ENCODE results near the gene CRIP1.

Gene CRIP1

DNA sequence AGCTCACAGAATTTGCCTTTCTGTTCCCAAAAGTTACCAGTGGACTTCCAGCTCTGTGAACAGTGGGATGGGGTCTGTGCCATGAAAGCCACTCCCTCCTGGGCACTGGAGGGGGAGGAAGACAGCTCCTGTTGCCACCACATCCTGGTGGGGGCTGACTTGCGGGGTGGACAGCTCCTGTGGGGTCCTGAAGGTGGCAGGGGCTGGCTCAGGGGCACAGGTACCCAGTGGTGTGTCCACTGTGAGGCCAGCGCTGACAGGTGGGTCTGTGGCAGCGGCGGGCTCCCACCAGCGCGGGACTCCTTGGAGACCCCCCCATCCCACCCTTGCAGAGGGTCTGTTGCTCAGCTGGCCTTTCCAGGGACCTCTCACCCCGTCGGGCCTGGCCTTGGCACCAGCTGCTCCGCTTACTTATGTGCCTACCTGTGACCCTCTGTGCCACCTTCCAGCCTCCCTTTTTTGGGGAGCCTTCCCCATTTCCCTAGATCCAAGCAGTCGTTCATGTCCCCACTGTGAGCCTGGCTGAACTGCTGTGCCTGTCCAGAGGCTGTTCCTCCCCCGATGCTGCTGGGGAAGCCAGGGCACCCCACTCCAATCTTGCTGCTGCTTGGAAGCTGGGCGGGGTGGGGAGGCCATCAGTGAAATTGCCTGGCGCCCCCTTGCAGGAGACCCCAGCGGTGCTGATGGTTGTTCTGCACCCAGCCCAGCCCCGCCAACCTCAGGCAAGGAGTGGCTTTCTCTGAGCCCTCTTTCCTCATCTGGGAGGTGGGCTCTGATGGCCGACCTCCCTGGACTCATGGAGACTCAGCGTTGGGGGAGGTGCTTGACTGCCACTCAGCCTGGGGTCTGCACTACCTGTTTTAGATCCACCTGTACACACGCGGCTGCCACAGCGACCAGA lies 6.5 kb downstream of the CRIP1 start:
- no peak for DNase-seq (ENCODE audit: low read depth)

- no peak for DNase-seq (ENCODE audit: low read depth)
Measured at GRCh38 chr14:105493921-105494605, 7.4 kb downstream of the CRIP1 start.

GRCh38 chr14:105494606-105494929 lies 7.9 kb downstream of the CRIP1 start:
- DNase-seq (ENCODE audit: low read depth) = no peak

- DNase-seq (ENCODE audit: low read depth) = no peak
Measured at GRCh38 chr14:105495101-105495989, 8.7 kb downstream of the CRIP1 start.

- DNase-seq (ENCODE audit: low read depth) = no peak
Measured at GRCh38 chr14:105495990-105496830, 9.5 kb downstream of the CRIP1 start.

- DNase-seq (ENCODE audit: low read depth) = no peak
Measured at GRCh38 chr14:105496831-105497591, 10.3 kb downstream of the CRIP1 start.

- no peak for DNase-seq (ENCODE audit: low read depth)
Measured at GRCh38 chr14:105497671-105498429, 11.2 kb downstream of the CRIP1 start.

- DNase-seq (ENCODE audit: low read depth) = no peak
Measured at GRCh38 chr14:105498430-105499255, 12.0 kb downstream of the CRIP1 start.

DNA sequence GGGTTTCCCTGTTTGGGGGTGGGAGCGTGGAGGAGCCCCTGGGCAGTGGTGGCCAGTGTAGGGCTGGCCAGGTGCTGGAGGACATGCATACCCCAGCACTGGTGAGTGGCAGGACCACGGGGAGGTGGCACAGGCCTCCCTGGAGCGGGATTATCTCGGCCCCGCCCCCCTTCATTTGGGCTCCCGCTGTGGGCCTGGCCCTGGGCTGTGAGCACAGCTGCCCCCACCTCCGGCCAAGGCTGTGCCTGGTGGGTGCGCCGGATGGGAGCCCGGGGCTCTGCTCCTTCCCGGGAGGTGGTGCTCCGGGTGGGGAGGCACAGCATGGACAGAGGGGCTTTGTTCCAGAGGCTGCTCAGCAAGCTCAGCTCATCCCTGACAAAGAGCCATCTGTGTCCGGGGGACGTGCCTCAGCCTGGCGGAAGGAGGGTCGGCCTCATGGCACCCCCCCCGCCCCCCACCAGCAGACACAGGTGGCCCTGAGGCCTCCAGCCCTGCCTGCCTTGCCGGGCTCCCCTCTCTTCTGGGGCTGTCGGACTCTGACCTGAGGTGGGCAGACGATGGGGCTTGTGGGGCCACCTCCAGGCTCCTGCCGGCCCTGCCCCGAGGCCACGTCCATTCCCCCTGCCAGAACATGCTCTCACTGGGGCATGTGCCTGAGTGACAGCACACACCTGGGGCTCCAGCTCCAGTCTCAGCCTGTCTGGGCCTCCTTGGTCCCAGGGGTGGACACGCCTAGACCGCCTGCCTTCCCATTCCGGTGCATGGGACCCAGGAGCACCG lies 12.8 kb downstream of the CRIP1 start:
- no peak for DNase-seq (ENCODE audit: low read depth)

GRCh38 chr14:105500036-105500725 lies 13.5 kb downstream of the CRIP1 start:
- no peak for DNase-seq (ENCODE audit: low read depth)

GRCh38 chr14:105500726-105501101 lies 14.0 kb downstream of the CRIP1 start:
- no peak for DNase-seq (ENCODE audit: low read depth)

- no peak for DNase-seq (ENCODE audit: low read depth)
Measured at GRCh38 chr14:105501504-105502291, 15.0 kb downstream of the CRIP1 start.

DNA sequence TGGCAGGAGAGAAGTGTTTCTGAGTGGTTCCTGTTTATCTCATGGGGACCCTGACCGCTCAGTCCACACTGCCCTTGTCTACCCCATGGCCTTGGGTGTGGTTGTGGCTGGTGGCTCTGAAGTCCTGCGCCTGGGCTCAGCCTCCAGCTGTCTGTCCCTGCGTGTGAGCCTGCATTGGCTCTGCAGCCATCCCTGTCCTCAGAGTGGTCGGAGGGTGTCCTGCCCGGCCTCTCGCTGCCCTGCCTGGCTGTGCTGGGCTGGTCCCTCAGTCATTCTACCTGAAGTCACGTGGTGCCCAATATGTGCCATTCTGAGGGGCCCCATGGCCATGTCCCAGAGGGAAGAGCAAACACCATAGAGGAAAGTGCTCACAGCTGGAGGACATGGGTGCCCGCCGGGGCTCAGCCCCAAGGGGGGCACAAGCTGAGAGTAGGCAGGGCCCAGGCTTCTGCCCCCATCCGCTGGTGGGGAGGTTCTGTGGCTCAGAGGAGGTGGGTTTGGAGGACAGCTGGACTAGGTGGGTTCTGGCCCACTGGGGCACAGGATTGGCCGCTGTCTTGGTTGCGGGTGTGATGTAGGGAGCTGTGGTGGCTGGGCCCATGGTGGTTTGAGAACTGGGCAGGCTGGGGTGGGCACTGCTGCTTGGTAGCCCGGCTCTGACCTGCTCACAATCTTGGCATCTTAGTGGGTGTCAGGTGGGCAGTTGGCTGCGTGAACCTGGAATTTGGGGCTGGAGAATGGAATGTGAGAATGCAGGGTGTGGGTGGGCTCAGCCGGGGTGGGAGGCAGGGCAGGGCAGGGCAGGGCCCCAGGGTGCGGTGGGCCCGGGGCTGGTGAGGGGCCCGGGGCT lies 16.0 kb downstream of the CRIP1 start:
- no peak for DNase-seq (ENCODE audit: low read depth)

DNA sequence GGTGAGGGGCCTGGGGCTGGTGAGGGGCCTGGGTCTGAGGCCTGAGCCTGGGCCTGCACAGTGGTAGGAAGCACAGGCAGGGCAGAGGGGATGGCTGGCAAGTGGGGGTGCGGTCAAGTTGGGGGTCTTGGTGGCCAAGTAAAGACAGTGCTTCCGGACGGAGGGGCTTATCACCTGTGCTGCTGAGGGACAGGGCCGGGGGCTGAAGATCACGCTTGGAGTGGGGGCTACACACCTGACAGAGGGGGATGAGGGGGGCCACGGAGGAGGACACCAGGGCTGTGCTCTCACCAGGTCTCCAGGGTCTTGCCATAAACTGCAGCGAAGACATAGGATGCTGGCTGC lies 16.6 kb downstream of the CRIP1 start:
- no peak for DNase-seq (ENCODE audit: low read depth)

- DNase-seq (ENCODE audit: low read depth) = no peak
Measured at GRCh38 chr14:105503935-105504692, 17.4 kb downstream of the CRIP1 start.
